Activated T-helper 1 cell treated with anti-CD3 and anti-CD28 coated beads, Interleukin-12 subunit alpha, Interleukin-12 subunit beta, Interleukin-2, Interleukin-4 antibody, amounts not matched to agents 30 ng/mL and 10 ng/mL and 1 ng/mL, durations not matched to agents 14 hours and 24 hours and 36 hours (primary cell): ENCODE data around the gene PSMC3. TPM values are rescaled to one million over a fixed set of nuclear protein-coding genes. Genes with fewer than 3 reads are reported as not detected.

Experiments
- DNase-seq: peaks from one replicate; pipeline ENCODE4 v3.0.0; 2021; ENCODE audit warnings: low spot score
- H3K27ac Mint-ChIP-seq: one replicate; pipeline ENCODE4 v1.8.0; 2021; ENCODE audit warnings: mild to moderate bottlenecking, mixed read lengths
- H3K27me3 Mint-ChIP-seq: one replicate; pipeline ENCODE4 v1.8.0; 2022; ENCODE audit warnings: mild to moderate bottlenecking, moderate library complexity, mixed read lengths; ENCODE audit not compliant: insufficient read depth
- H3K36me3 Mint-ChIP-seq: one replicate; pipeline ENCODE4 v1.8.0; 2021; ENCODE audit warnings: low read depth, mixed read lengths
- H3K4me1 Mint-ChIP-seq: one replicate; pipeline ENCODE4 v1.8.0; 2021; ENCODE audit warnings: low read depth, mixed read lengths
- H3K4me3 Mint-ChIP-seq: one replicate; pipeline ENCODE4 v1.8.0; 2021; ENCODE audit warnings: mild to moderate bottlenecking, moderate library complexity, mixed read lengths
- H3K9me3 Mint-ChIP-seq: one replicate; pipeline ENCODE4 v1.8.0; 2021; ENCODE audit warnings: mixed read lengths
- intact Hi-C: fragments of 100-400 bp; cut with micrococcal nuclease; formaldehyde crosslinking; loops from one replicate; pipeline ENCODE4 v1.15.1; 2024
- total RNA-seq: library from RNA; stranded (reverse); gene quantifications from 2 replicates; pipeline ENCODE4 v1.2.3, GENCODE V29; 2022

Gene PSMC3
- total RNA-seq, 1 donor from 2014 or later, result 219 TPM

DNA sequence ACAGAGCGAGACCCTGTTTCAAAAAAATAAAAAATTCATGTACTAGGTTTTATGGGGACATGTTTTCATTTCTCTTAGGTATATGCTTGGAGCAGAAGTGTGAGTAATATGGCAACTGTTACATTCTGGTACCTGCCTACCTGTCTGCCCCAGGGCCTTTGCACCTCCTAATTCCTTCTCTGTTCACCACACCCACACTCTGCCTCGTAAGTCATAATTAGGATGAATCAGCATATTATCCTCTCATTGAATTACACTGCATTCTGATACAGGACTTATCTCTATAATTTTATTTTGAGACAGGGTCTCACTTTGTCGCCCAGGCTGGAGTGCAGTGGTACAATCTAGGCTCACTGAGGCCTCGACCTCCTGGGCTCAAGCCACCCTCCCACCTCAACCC lies 25.8 kb upstream of the PSMC3 start:
- Mint-ChIP-seq H3K4me3 (no peak overlapping the region), H3K4me1 (peaks cover 4% of the 10 kb centered on the region), H3K36me3 (no peaks in the 10 kb centered on the region), H3K27me3 (no peaks in the 10 kb centered on the region), H3K9me3 (no peaks in the 10 kb centered on the region), H3K27ac (no peak overlapping the region)
- intact Hi-C loops, result no loop called here
- no peak for DNase-seq

GRCh38 chr11:47451436-47451835 lies 25.2 kb upstream of the PSMC3 start:
- intact Hi-C loops, result no loop called here
- Mint-ChIP-seq H3K27ac (no peak overlapping the region), H3K36me3 (no peaks in the 10 kb centered on the region)

DNA sequence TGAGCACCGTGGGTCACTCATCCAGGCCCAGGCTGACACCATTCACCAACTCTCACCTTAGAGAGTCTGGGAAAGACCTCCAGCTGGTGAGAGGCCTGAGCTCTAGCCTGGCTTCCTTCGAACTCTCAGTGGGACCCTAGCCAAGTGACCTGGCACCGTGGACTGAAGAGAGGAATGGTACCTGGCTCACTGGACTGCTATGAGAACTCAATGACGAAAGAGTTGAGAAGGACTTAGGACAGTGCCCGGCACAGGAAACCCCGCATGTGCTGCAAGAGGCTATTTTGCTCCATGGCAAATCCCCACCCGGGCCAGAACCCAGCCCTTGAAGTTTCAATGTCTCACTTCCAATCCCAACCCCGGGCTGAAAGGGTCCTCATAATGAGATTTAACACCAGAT lies 23.3 kb upstream of the PSMC3 start:
- no peaks in the 10 kb centered on the region for H3K36me3 Mint-ChIP-seq
- H3K9me3 Mint-ChIP-seq, result no peaks in the 10 kb centered on the region
- H3K4me1 Mint-ChIP-seq, result peaks cover 4% of the 10 kb centered on the region
- no peak overlapping the region for H3K4me3 Mint-ChIP-seq
- H3K27me3 Mint-ChIP-seq, result no peaks in the 10 kb centered on the region
- H3K27ac Mint-ChIP-seq, result no peak overlapping the region
- DNase-seq, result no peak
- intact Hi-C loops, result no loop called here

More at GRCh38 chr11:47451436-47451835, 25.2 kb upstream of the PSMC3 start:
- H3K9me3 Mint-ChIP-seq, result no peaks in the 10 kb centered on the region
- DNase-seq, result no peak
- H3K4me1 Mint-ChIP-seq, result peaks cover 4% of the 10 kb centered on the region
- no peak overlapping the region for H3K4me3 Mint-ChIP-seq
- no peaks in the 10 kb centered on the region for H3K27me3 Mint-ChIP-seq

- Mint-ChIP-seq H3K4me1 (no peaks in the 10 kb centered on the region), H3K4me3 (no peak within 1 kb of the TSS), H3K36me3 (no peaks in the 10 kb centered on the region), H3K27me3 (no peaks in the 10 kb centered on the region), H3K27ac (no peak within 1 kb of the TSS), H3K9me3 (no peaks in the 10 kb centered on the region)
- DNase-seq, result no peak
- intact Hi-C loops, result no loop called here
Measured at GRCh38 chr11:47448566-47449427, 22.6 kb upstream of the PSMC3 start, which contains the start of gene RAPSN. TSS of gene RAPSN (minus strand) at chr11:47449136. CDS start at chr11:47448964, 172 bp downstream.

- Mint-ChIP-seq H3K27ac (no peak overlapping the region), H3K9me3 (no peaks in the 10 kb centered on the region), H3K4me3 (no peak overlapping the region), H3K4me1 (no peaks in the 10 kb centered on the region), H3K27me3 (no peaks in the 10 kb centered on the region), H3K36me3 (no peaks in the 10 kb centered on the region)
- intact Hi-C loops, result no loop called here
- DNase-seq, result no peak
Measured at GRCh38 chr11:47447906-47448305, 21.7 kb upstream of the PSMC3 start.

DNA sequence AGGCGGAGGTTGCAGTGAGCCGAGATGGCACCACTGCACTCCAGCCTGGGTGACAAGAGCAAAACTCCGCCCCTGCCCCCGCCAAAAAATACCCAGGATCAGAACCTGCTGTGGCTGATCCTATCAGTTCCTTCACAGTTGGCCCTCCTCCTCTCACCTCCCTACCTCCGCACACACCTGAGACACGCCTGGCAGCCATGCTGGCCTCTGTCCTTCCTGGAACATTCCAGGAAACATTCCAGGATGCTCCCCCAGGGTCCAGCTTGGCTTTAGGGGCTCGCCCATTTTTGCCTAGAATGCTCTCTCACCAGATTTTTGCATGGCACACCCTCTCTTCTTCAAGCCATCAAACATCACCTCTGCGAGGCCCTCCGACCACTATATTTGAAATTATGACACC lies 20.6 kb upstream of the PSMC3 start:
- Mint-ChIP-seq H3K9me3 (no peaks in the 10 kb centered on the region), H3K27ac (no peak overlapping the region), H3K27me3 (no peaks in the 10 kb centered on the region), H3K36me3 (no peaks in the 10 kb centered on the region), H3K4me3 (no peak overlapping the region), H3K4me1 (no peaks in the 10 kb centered on the region)
- intact Hi-C loops, result no loop called here
- no peak for DNase-seq

GRCh38 chr11:47445840-47446239 lies 19.6 kb upstream of the PSMC3 start:
- no peaks in the 10 kb centered on the region for H3K27me3 Mint-ChIP-seq
- no peaks in the 10 kb centered on the region for H3K36me3 Mint-ChIP-seq
- no peak overlapping the region for H3K27ac Mint-ChIP-seq
- H3K4me3 Mint-ChIP-seq, result no peak overlapping the region
- DNase-seq, result no peak
- H3K9me3 Mint-ChIP-seq, result no peaks in the 10 kb centered on the region
- intact Hi-C loops, result no loop called here
- no peaks in the 10 kb centered on the region for H3K4me1 Mint-ChIP-seq

- intact Hi-C loops, result no loop called here
- H3K4me3 Mint-ChIP-seq, result no peak overlapping the region
- H3K4me1 Mint-ChIP-seq, result no peaks in the 10 kb centered on the region
- H3K36me3 Mint-ChIP-seq, result no peaks in the 10 kb centered on the region
- H3K9me3 Mint-ChIP-seq, result no peaks in the 10 kb centered on the region
- no peak for DNase-seq
- no peaks in the 10 kb centered on the region for H3K27me3 Mint-ChIP-seq
- no peak overlapping the region for H3K27ac Mint-ChIP-seq
Measured at GRCh38 chr11:47443817-47444216, 17.6 kb upstream of the PSMC3 start.

- intact Hi-C loops, result no loop called here
- H3K9me3 Mint-ChIP-seq, result no peaks in the 10 kb centered on the region
- no peak overlapping the region for H3K4me3 Mint-ChIP-seq
- no peaks in the 10 kb centered on the region for H3K27me3 Mint-ChIP-seq
- no peak overlapping the region for H3K27ac Mint-ChIP-seq
- no peaks in the 10 kb centered on the region for H3K4me1 Mint-ChIP-seq
- H3K36me3 Mint-ChIP-seq, result no peaks in the 10 kb centered on the region
- no peak for DNase-seq
Measured at GRCh38 chr11:47443028-47443700, 16.9 kb upstream of the PSMC3 start.

DNA sequence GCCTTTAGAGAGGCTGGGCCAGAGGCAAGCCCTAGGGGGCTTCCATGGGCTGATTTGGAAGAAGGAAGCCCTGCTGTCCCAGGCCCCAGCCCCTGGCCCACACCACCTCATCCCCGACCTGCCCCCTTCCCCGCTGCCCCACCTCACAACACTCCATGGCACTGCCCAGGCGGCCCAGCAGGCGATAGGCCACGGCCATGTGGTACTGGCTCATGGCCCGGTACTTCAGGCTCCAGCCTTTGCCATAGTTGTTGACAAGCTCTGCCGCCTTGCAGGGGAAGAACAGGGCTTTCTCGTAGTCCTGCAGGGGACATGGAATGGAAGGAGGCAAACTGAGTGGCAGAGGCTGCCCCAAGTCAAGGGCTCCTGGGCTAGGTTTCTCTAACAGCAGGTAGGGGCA lies 16.3 kb upstream of the PSMC3 start:
- DNase-seq, result no peak
- H3K27me3 Mint-ChIP-seq, result no peaks in the 10 kb centered on the region
- H3K4me3 Mint-ChIP-seq, result no peak overlapping the region
- H3K4me1 Mint-ChIP-seq, result no peaks in the 10 kb centered on the region
- intact Hi-C loops, result no loop called here
- no peak overlapping the region for H3K27ac Mint-ChIP-seq
- H3K9me3 Mint-ChIP-seq, result no peaks in the 10 kb centered on the region
- H3K36me3 Mint-ChIP-seq, result no peaks in the 10 kb centered on the region

GRCh38 chr11:47441421-47441820 lies 15.2 kb upstream of the PSMC3 start:
- Mint-ChIP-seq H3K36me3 (no peaks in the 10 kb centered on the region), H3K4me3 (no peak overlapping the region)

GRCh38 chr11:47440054-47440476 lies 13.8 kb upstream of the PSMC3 start:
- Mint-ChIP-seq H3K9me3 (no peaks in the 10 kb centered on the region), H3K4me1 (no peaks in the 10 kb centered on the region), H3K27ac (no peak overlapping the region), H3K4me3 (no peak overlapping the region), H3K36me3 (no peaks in the 10 kb centered on the region), H3K27me3 (no peaks in the 10 kb centered on the region)
- no peak for DNase-seq
- intact Hi-C loops, result no loop called here

More at GRCh38 chr11:47441421-47441820, 15.2 kb upstream of the PSMC3 start:
- no peaks in the 10 kb centered on the region for H3K9me3 Mint-ChIP-seq
- no peaks in the 10 kb centered on the region for H3K4me1 Mint-ChIP-seq
- intact Hi-C loops, result no loop called here
- H3K27ac Mint-ChIP-seq, result no peak overlapping the region
- H3K27me3 Mint-ChIP-seq, result no peaks in the 10 kb centered on the region
- DNase-seq, result no peak

- Mint-ChIP-seq H3K4me1 (no peaks in the 10 kb centered on the region), H3K9me3 (no peaks in the 10 kb centered on the region), H3K4me3 (no peak overlapping the region), H3K27me3 (no peaks in the 10 kb centered on the region), H3K36me3 (no peaks in the 10 kb centered on the region), H3K27ac (no peak overlapping the region)
- no peak for DNase-seq
- intact Hi-C loops, result no loop called here
Measured at GRCh38 chr11:47438721-47439120, 12.5 kb upstream of the PSMC3 start.
